ENCODE results near the gene RAB13. TPM values are rescaled to one million over a fixed set of nuclear protein-coding genes. Genes with fewer than 3 reads are reported as not detected.
A peak's percentile ranks its signal among the peaks of the same experiment; 100 is the strongest.

Gene RAB13
- total RNA-seq, 4 donors from 2014 or later: 23.0 to 60.3 (median 32.0) TPM

GRCh38 chr1:153976819-153977249 is 9.3 kb downstream of the RAB13 start:
- peaks cover 0 to 24% (median 12%) of the 10 kb centered on the region in 4 donors for H3K4me1 ChIP-seq
- no peak for DNase-seq (ENCODE audit: low spot score in 2 of 2)
- no peaks in the 10 kb centered on the region for H3K9me3 ChIP-seq
- peak overlapping the region; percentile 82 to 98 (median 94) for H3K27ac ChIP-seq
- peaks cover 0 to 59% (median 0%) of the 10 kb centered on the region in 3 donors for H3K36me3 ChIP-seq
- TF ChIP-seq, protein P1, sequence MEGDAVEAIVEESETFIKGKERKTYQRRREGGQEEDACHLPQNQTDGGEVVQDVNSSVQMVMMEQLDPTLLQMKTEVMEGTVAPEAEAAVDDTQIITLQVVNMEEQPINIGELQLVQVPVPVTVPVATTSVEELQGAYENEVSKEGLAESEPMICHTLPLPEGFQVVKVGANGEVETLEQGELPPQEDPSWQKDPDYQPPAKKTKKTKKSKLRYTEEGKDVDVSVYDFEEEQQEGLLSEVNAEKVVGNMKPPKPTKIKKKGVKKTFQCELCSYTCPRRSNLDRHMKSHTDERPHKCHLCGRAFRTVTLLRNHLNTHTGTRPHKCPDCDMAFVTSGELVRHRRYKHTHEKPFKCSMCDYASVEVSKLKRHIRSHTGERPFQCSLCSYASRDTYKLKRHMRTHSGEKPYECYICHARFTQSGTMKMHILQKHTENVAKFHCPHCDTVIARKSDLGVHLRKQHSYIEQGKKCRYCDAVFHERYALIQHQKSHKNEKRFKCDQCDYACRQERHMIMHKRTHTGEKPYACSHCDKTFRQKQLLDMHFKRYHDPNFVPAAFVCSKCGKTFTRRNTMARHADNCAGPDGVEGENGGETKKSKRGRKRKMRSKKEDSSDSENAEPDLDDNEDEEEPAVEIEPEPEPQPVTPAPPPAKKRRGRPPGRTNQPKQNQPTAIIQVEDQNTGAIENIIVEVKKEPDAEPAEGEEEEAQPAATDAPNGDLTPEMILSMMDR (IDR thresholded peaks at IDR 0.05): no peak
- TF ChIP-seq POLR2A (IDR thresholded peaks at IDR 0.05) (no peak), EP300 (IDR thresholded peaks at IDR 0.05) (no peak)
- 1 to 2% methylated on average over 16 of the region's 16 CpGs for WGBS, 2 donors
- H3K27me3 ChIP-seq: no peaks in the 10 kb centered on the region
- peak overlapping the region; percentile 83 to 100 (median 98) for H3K4me3 ChIP-seq

- Histone ChIP-seq H3K27me3 (no peaks in the 10 kb centered on the region), H3K4me3 (no peak overlapping the region), H3K9me3 (no peaks in the 10 kb centered on the region), H3K27ac (no peak overlapping the region), H3K36me3 (peaks cover 0 to 40% (median 0%) of the 10 kb centered on the region in 3 donors), H3K4me1 (peaks cover 0 to 27% (median 14%) of the 10 kb centered on the region in 4 donors)
- 71 to 77% methylated on average over 7 of the region's 7 CpGs for WGBS, 2 donors
- TF ChIP-seq POLR2A (IDR thresholded peaks at IDR 0.05): no peak
- TF ChIP-seq EP300 (IDR thresholded peaks at IDR 0.05): no peak
- TF ChIP-seq, protein P1 (IDR thresholded peaks at IDR 0.05): no peak
- DNase-seq (ENCODE audit: low spot score in 2 of 2): no peak
These were observed 12.6 kb downstream of the RAB13 start for GRCh38 chr1:153973525-153973924.

GRCh38 chr1:153973071-153973470 is 13.1 kb downstream of the RAB13 start:
- WGBS, 2 donors: 92 to 93% methylated on average over 3 of the region's 3 CpGs
- H3K4me1 ChIP-seq: peaks cover 0 to 27% (median 15%) of the 10 kb centered on the region in 4 donors
- H3K4me3 ChIP-seq: no peak overlapping the region
- H3K9me3 ChIP-seq: no peaks in the 10 kb centered on the region
- H3K27me3 ChIP-seq: no peaks in the 10 kb centered on the region
- H3K27ac ChIP-seq: no peak overlapping the region
- TF ChIP-seq POLR2A (IDR thresholded peaks at IDR 0.05): no peak
- TF ChIP-seq, protein P1 (IDR thresholded peaks at IDR 0.05): no peak
- no peak for TF ChIP-seq EP300 (IDR thresholded peaks at IDR 0.05)
- H3K36me3 ChIP-seq: peaks cover 0 to 40% (median 0%) of the 10 kb centered on the region in 3 donors
- DNase-seq (ENCODE audit: low spot score in 2 of 2): no peak

GRCh38 chr1:153970346-153970745 is 15.8 kb downstream of the RAB13 start:
- 88 to 89% methylated on average over 2 of the region's 2 CpGs for WGBS, 2 donors
- Histone ChIP-seq H3K4me3 (no peak overlapping the region), H3K4me1 (peaks cover 0 to 27% (median 18%) of the 10 kb centered on the region in 4 donors), H3K27me3 (no peaks in the 10 kb centered on the region), H3K9me3 (no peaks in the 10 kb centered on the region), H3K36me3 (peaks cover 0 to 34% (median 0%) of the 10 kb centered on the region in 3 donors), H3K27ac (no peak overlapping the region)
- DNase-seq (ENCODE audit: low spot score in 2 of 2): no peak
- TF ChIP-seq, protein P1 (IDR thresholded peaks at IDR 0.05): no peak
- no peak for TF ChIP-seq EP300 (IDR thresholded peaks at IDR 0.05)
- TF ChIP-seq POLR2A (IDR thresholded peaks at IDR 0.05): no peak

DNA sequence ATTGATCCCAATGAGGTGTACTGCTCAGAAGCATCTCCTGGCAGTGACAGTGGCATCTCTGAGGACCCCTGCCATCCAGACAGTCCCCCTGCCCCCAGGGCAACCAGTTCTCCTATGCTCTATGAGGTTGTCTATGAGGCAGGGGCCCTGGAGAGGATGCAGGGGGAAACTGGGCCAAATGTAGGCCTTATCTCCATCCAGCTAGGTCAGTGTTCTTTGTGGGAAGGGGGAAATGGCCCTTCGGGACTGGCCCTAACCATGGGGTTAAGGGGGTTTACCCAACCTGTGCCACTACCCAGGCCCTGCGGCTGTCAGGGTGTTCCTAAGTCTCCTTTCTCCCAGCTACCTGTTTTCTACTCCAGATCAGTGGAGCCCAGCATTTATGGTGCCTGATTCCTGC is 17.2 kb downstream of the RAB13 start:
- peak overlapping the region in 2 of 4 donors; percentile 94 to 95 for H3K27ac ChIP-seq

More for the DNA sequence above, 17.2 kb downstream of the RAB13 start:
- H3K4me3 ChIP-seq: no peak overlapping the region
- H3K36me3 ChIP-seq: peaks cover 0 to 21% (median 0%) of the 10 kb centered on the region in 3 donors
- H3K4me1 ChIP-seq: peaks cover 0 to 38% (median 23%) of the 10 kb centered on the region in 4 donors
- 95 to 100% methylated on average over 2 of the region's 2 CpGs for WGBS, 2 donors
- no peaks in the 10 kb centered on the region for H3K9me3 ChIP-seq
- TF ChIP-seq, protein P1 (IDR thresholded peaks at IDR 0.05): no peak
- TF ChIP-seq EP300 (IDR thresholded peaks at IDR 0.05) (no peak), POLR2A (IDR thresholded peaks at IDR 0.05) (no peak)
- no peaks in the 10 kb centered on the region for H3K27me3 ChIP-seq
- DNase-seq (ENCODE audit: low spot score in 2 of 2): no peak
